Measurements from ENCODE around the gene LGR4.
"Not testable (repeated sequence)": the region's sequence is repeated elsewhere in the genome, so short reads cannot be mapped to it uniquely, and the experiment has no call there.

LGR4 gene

DNA sequence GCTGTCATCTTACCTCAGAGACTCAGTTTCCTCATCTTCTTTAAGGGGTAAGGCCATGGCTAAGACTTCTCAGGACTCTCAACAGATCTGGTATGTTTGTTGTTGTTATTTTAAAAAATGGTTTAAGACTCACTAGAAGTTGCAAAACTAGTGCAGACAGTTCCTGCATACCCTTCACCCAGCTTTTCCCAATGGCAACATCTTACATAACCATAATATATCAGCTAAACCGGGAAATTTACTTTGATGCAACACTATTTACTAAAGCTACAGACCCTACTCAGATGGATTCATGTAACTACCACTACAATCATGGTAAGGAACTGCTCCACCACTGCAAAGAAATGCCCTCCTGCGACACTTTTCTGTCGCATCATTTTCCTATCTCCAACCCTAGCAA, 20.4 kb downstream of the LGR4 start:
- no peaks in the 10 kb centered on the region for H3K9me3 ChIP-seq
- no peak for DNase-seq
- no peak overlapping the region for H3K4me3 ChIP-seq
- H3K4me1 ChIP-seq = peaks cover 0 to 48% (median 15%) of the 10 kb centered on the region in 4 donors
- intact Hi-C loops (cut with DNase I; ENCODE audit: low total_unique reads) = no loop called here
- no peak overlapping the region for H3K27ac ChIP-seq
- TF ChIP-seq, protein P1, sequence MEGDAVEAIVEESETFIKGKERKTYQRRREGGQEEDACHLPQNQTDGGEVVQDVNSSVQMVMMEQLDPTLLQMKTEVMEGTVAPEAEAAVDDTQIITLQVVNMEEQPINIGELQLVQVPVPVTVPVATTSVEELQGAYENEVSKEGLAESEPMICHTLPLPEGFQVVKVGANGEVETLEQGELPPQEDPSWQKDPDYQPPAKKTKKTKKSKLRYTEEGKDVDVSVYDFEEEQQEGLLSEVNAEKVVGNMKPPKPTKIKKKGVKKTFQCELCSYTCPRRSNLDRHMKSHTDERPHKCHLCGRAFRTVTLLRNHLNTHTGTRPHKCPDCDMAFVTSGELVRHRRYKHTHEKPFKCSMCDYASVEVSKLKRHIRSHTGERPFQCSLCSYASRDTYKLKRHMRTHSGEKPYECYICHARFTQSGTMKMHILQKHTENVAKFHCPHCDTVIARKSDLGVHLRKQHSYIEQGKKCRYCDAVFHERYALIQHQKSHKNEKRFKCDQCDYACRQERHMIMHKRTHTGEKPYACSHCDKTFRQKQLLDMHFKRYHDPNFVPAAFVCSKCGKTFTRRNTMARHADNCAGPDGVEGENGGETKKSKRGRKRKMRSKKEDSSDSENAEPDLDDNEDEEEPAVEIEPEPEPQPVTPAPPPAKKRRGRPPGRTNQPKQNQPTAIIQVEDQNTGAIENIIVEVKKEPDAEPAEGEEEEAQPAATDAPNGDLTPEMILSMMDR (IDR thresholded peaks at IDR 0.05) = no peak
- no peaks in the 10 kb centered on the region for H3K27me3 ChIP-seq
- H3K36me3 ChIP-seq = no peaks in the 10 kb centered on the region

DNA sequence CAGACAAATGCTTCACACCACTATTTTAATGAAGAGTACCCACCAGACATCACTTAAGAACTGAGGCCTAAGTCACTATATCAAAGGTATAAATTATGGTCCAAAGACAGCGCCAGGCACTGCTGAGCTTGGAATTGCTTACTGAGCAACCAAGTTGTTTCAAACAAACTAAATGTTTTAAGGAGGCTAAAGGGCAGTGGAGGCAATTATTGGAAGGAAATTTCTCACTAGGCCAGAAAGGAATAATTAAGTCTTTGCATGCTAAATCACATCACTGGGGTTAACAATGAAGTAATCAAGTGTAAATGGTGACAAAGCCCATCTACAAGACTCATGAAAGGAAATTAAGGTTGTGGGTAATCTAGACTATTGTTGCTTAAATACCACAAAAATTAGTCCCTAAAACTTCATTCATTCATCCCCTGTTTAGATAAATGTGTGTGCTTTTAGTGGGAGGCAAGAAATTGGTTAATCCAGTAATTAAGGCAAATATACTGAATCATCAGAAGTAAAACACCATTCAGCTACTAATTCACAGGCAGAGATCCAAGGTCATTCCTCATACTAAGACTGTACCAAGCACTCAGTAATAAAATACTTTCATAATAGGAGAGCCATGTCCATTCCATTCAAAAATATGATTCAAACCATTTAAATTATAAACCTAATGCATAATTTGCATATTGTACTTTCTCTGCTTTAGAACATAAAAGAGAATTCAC, 21.2 kb downstream of the LGR4 start:
- TF ChIP-seq, protein P1 (IDR thresholded peaks at IDR 0.05) = no peak
- no peaks in the 10 kb centered on the region for H3K27me3 ChIP-seq
- H3K9me3 ChIP-seq = no peaks in the 10 kb centered on the region
- no peak overlapping the region for H3K4me3 ChIP-seq
- H3K36me3 ChIP-seq = no peaks in the 10 kb centered on the region
- H3K27ac ChIP-seq = no peak overlapping the region
- H3K4me1 ChIP-seq = peaks cover 0 to 41% (median 15%) of the 10 kb centered on the region in 4 donors
- intact Hi-C loops (cut with DNase I; ENCODE audit: low total_unique reads) = no loop called here
- no peak for DNase-seq

DNA sequence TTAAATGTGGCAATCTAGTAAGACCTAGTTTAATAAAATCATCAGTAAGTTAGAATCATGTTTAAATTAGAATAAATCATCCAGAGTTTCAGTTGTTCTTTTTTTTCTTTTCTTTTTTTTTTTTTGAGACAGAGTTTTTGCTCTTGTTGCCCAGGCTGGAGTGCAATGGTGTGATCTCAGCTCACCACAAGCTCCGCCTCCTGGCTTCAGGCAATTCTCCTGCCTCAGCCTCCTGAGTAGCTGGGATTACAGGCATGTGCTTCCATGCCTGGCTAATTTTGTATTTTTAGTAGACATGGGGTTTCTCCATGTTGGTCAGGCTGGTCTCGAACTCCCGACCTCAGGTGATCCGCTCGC, 24.4 kb downstream of the LGR4 start:
- H3K27me3 ChIP-seq; H3K4me3 ChIP-seq; intact Hi-C loops (cut with DNase I; ENCODE audit: low total_unique reads); DNase-seq; H3K27ac ChIP-seq; H3K36me3 ChIP-seq; H3K9me3 ChIP-seq: not testable (repeated sequence)
- peaks cover 0 to 47% (median 12%) of the 10 kb centered on the region in 4 donors for H3K4me1 ChIP-seq

DNA sequence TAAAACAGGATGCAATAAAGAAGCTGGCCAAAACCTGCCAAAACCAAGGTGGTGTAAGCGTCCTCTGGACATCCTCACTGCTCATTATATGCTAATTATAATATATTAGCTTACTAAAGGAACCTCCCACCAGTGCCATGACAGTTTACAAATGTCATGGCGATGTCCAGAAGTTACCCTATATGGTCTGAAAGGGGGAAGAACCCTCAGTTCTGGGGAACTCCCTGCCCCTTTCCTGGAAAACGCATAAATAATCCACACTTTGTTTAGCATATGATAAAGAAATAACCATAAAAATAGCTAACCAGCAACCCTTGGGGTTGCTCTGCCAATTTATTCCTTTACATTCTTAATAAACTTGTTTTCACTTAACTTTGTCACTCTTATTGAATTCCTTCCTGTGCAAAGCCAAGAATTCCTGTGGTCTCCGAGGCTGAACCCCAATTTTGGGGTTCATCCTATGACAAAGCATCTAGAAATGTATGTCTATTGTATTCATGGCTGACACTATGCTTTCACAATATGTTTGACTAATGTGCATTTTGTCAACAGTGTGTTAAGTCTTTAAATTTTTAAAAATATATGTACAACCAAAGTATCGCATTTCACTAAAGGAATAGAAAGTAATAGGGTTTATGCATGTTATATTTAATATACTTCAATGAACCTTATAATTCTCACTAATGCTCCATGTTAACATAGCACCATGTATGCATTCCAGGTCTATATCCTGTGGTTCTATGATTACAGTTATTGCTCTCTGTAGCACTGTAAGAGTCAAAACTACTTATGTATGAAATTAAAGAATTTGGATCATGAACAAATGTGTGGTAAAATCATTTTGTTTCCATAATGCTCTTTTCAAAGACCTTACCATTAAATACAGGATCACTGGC, 25.1 kb downstream of the LGR4 start:
- Histone ChIP-seq H3K4me3 (no peak overlapping the region), H3K4me1 (peaks cover 0 to 53% (median 12%) of the 10 kb centered on the region in 4 donors), H3K27me3 (no peaks in the 10 kb centered on the region), H3K9me3 (no peaks in the 10 kb centered on the region), H3K27ac (no peak overlapping the region), H3K36me3 (no peaks in the 10 kb centered on the region)
- TF ChIP-seq, protein P1 (IDR thresholded peaks at IDR 0.05) = no peak
- intact Hi-C loops (cut with DNase I; ENCODE audit: low total_unique reads) = no loop called here
- no peak for DNase-seq

DNA sequence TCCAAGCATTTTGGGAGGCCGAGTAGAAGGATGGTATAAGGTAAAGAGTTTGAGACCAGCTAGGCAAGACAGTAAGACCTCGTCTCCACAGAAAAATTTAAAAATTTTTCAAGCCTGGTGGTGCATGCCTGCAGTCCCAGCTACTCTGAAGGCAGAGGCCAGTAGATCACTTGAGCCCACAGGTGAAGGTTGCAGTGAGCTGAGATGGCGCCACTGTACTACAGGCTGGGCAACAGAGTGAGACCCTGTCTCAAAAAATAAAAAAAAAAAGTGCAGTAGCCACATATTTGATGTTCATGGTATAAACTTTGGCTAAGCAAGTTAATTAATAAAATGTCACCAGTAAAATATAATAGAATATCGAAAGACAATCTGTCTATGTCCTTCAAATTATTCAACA, 27.0 kb downstream of the LGR4 start:
- H3K27ac ChIP-seq = no peak overlapping the region
- DNase-seq = no peak

More for the DNA sequence above, 27.0 kb downstream of the LGR4 start:
- Histone ChIP-seq H3K4me3 (no peak overlapping the region), H3K36me3 (no peaks in the 10 kb centered on the region), H3K4me1 (peaks cover 0 to 39% (median 5%) of the 10 kb centered on the region in 4 donors), H3K9me3 (no peaks in the 10 kb centered on the region), H3K27me3 (no peaks in the 10 kb centered on the region)
- intact Hi-C loops (cut with DNase I; ENCODE audit: low total_unique reads) = no loop called here
- TF ChIP-seq, protein P1 (IDR thresholded peaks at IDR 0.05) = no peak
